Parathyroid adenoma (tissue), 2 donors: Measurements from ENCODE around the gene SURF4.

ENCODE experiments used
- H2AFZ ChIP-seq: fragments of 300-600 bp; sonication (generic); one replicate; pipeline ENCODE4 v1.7.0; 2017; ENCODE audit warnings: antibody characterized with exemption, mild to moderate bottlenecking
- H3K27ac ChIP-seq: fragments of 300-600 bp; sonication (generic); one replicate; pipeline ENCODE4 v1.7.0; 2017
- H3K27me3 ChIP-seq: fragments of 300-600 bp; sonication (generic); one replicate; pipeline ENCODE4 v1.7.0; 2017; ENCODE audit warnings: low read length; ENCODE audit not compliant: control insufficient read depth, insufficient read depth
- H3K36me3 ChIP-seq: fragments of 300-600 bp; sonication (generic); one replicate; pipeline ENCODE4 v1.7.0; 2017; ENCODE audit warnings: low read length; ENCODE audit not compliant: control insufficient read depth, insufficient read depth
- H3K4me1 ChIP-seq: fragments of 300-600 bp; sonication (generic); one replicate; pipeline ENCODE4 v1.7.0; 2017; ENCODE audit warnings: control low read depth
- H3K4me2 ChIP-seq: fragments of 300-600 bp; sonication (generic); one replicate; pipeline ENCODE4 v1.7.0; 2017; ENCODE audit warnings: low read length
- H3K4me3 ChIP-seq: fragments of 300-600 bp; sonication (generic); one replicate; pipeline ENCODE4 v1.7.0; 2017; ENCODE audit warnings: low read depth, low read length
- H3K79me2 ChIP-seq: fragments of 300-600 bp; sonication (generic); one replicate; pipeline ENCODE4 v1.7.0; 2017; ENCODE audit warnings: control low read depth
- H3K9ac ChIP-seq: fragments of 300-600 bp; sonication (generic); one replicate; pipeline ENCODE4 v1.7.0; 2017; ENCODE audit warnings: mild to moderate bottlenecking
- H3K9me3 ChIP-seq: fragments of 300-600 bp; sonication (generic); one replicate; pipeline ENCODE4 v1.7.0; 2017; ENCODE audit warnings: low read length; ENCODE audit not compliant: control insufficient read depth
- TF ChIP-seq, protein P1 (sequence below): fragments of 300-600 bp; sonication (generic); IDR thresholded peaks from one replicate; pipeline ENCODE4 v1.7.0; 2017; ENCODE audit warnings: antibody characterized with exemption, mild to moderate bottlenecking
- donor health status: primary hyperparathyroidism.

SURF4 gene

DNA sequence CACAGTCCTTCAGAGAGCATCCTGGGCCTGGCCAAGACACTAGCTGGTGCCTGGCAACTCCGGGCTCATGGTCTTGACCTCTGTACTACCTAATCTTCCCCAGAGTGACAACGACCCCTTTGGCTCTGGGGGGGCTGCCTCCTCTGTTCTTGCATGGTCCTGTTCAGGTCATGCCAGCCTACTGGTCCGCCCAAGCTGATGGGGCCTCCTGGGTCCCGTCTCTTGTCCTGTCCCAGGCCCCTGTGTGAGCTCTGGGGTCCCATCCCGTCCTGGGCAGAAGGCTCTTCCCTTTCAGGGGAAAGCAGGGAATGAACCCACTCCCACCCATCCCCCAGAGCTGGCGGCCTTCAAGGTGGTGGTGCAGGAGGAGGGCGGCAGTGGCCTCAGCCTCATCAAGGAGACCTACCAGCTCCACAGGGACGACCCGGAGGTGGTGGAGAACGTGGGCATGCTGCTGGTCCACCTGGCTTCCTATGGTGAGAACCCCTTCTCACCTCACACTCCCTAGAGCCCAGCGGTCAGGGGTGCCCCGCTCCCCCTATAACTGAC is 28.7 kb upstream of the SURF4 start:
- Histone ChIP-seq H3K9me3 (no peaks in the 10 kb centered on the region), H3K27me3 (no peaks in the 10 kb centered on the region), H3K4me1 (no peaks in the 10 kb centered on the region), H3K27ac (no peak overlapping the region), H3K4me3 (no peak overlapping the region), H3K79me2 (no peaks in the 10 kb centered on the region), H3K36me3 (no peaks in the 10 kb centered on the region), H3K9ac (no peak overlapping the region), H3K4me2 (no peak overlapping the region), H2AFZ (no peak overlapping the region)
- TF ChIP-seq, protein P1, sequence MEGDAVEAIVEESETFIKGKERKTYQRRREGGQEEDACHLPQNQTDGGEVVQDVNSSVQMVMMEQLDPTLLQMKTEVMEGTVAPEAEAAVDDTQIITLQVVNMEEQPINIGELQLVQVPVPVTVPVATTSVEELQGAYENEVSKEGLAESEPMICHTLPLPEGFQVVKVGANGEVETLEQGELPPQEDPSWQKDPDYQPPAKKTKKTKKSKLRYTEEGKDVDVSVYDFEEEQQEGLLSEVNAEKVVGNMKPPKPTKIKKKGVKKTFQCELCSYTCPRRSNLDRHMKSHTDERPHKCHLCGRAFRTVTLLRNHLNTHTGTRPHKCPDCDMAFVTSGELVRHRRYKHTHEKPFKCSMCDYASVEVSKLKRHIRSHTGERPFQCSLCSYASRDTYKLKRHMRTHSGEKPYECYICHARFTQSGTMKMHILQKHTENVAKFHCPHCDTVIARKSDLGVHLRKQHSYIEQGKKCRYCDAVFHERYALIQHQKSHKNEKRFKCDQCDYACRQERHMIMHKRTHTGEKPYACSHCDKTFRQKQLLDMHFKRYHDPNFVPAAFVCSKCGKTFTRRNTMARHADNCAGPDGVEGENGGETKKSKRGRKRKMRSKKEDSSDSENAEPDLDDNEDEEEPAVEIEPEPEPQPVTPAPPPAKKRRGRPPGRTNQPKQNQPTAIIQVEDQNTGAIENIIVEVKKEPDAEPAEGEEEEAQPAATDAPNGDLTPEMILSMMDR, result no peak

DNA sequence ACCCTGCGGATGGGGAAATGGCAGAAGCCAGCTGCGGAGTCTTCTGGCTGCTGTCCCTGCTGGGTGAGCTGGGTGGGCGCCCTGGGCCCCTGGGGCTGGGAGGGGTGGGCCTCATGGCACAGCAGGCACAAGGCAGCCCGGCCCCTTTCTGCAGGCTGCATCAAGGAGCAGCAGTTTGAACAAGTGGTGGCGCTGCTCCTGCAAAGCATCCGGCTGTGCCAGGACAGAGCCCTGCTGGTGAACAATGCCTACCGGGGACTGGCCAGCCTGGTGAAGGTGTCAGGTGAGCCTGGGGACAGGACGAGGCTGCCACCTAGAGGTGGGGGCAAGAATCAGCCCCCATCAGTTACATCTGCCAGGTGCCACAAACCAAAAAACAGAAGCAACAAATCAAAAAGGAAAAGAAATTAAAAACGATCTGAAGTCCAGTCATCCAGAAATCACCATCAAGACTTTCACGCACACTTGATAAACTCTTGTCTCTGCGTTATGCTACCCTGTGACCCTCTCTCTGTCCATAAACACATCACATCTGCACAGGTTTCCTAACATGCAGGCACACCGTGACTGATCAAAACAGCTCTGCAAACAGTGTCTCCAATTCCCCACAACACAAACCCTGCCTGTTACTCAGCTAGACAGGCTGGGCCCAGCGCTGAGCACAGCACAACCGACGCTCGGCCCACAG is 28.1 kb upstream of the SURF4 start:
- Histone ChIP-seq H3K79me2 (no peaks in the 10 kb centered on the region), H3K4me3 (no peak overlapping the region), H3K4me1 (no peaks in the 10 kb centered on the region), H3K9ac (no peak overlapping the region), H3K9me3 (no peaks in the 10 kb centered on the region), H3K27me3 (no peaks in the 10 kb centered on the region), H2AFZ (no peak overlapping the region), H3K36me3 (no peaks in the 10 kb centered on the region), H3K27ac (no peak overlapping the region), H3K4me2 (no peak overlapping the region)
- TF ChIP-seq, protein P1, result peak; percentile 50

DNA sequence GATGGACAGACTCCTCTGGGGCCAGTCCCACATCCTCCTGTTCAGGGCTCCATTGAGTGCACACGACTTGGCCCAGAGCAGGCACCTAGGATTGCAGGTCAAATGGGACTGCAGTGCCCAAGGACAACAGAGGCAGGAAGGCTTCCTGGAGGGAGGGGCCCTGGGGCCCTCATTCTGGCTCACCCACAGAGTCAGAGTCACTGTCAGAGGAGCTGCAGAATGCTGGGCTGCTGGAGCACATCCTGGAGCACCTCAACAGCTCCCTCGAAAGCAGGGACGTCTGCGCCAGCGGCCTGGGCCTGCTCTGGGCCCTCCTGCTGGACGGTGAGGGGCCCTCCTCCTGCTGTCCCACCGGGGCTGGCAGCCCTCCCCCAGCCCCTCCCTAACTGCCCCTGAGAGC is 26.8 kb upstream of the SURF4 start:
- Histone ChIP-seq H3K9me3 (no peaks in the 10 kb centered on the region), H3K36me3 (no peaks in the 10 kb centered on the region), H3K27ac (no peak overlapping the region), H3K4me3 (no peak overlapping the region), H2AFZ (no peak overlapping the region), H3K79me2 (no peaks in the 10 kb centered on the region), H3K27me3 (no peaks in the 10 kb centered on the region), H3K9ac (no peak overlapping the region), H3K4me2 (no peak overlapping the region), H3K4me1 (no peaks in the 10 kb centered on the region)
- TF ChIP-seq, protein P1, result no peak

DNA sequence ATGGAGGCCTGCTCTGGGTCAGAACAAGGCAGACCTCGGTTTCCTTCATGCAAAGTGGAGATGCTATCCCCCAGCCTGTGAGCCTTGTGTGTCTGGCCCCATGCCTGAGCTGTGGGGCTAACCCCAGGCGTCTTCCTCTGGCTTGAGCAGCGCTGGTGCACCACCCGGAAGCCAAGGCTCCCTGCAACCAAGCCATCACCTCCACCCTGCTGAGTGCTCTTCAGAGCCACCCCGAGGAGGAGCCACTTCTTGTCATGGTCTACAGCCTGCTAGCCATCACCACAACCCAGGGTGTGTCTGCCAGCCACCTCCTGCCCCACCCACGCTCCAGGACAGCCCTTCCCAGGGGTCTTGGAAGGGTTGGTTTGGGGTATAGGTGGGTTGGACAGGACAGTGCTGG is 25.7 kb upstream of the SURF4 start:
- TF ChIP-seq, protein P1, result no peak
- no peak overlapping the region for H2AFZ ChIP-seq
- H3K4me3 ChIP-seq, result no peak overlapping the region
- H3K9ac ChIP-seq, result no peak overlapping the region
- no peaks in the 10 kb centered on the region for H3K36me3 ChIP-seq
- no peaks in the 10 kb centered on the region for H3K79me2 ChIP-seq
- H3K4me1 ChIP-seq, result no peaks in the 10 kb centered on the region
- H3K9me3 ChIP-seq, result no peaks in the 10 kb centered on the region
- H3K27ac ChIP-seq, result no peak overlapping the region
- H3K4me2 ChIP-seq, result no peak overlapping the region
- H3K27me3 ChIP-seq, result no peaks in the 10 kb centered on the region

DNA sequence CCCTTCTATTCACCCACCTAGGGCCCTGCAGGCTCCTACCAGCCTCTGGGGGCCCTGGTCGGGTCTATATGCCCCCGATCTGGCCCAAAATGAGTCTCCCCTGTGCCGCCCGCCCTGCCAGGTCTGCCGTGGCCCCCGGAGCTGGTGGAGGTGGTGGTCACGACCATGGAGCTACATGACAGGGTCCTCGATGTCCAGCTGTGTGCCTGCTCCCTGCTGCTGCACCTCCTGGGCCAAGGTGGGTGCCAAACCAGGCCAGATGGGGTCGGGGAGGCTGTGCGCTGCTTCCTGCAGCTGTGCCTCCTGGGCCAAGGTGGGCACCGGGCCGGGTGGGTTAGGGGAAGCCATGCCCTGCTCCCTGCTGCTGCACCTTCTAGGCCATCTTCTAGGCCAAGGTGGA is 24.4 kb upstream of the SURF4 start:
- H3K36me3 ChIP-seq, result no peaks in the 10 kb centered on the region
- no peak overlapping the region for H3K9ac ChIP-seq
- H3K4me3 ChIP-seq, result no peak overlapping the region
- no peaks in the 10 kb centered on the region for H3K9me3 ChIP-seq
- H3K4me1 ChIP-seq, result no peaks in the 10 kb centered on the region
- no peak overlapping the region for H2AFZ ChIP-seq
- H3K27ac ChIP-seq, result no peak overlapping the region
- H3K79me2 ChIP-seq, result no peaks in the 10 kb centered on the region
- no peak overlapping the region for H3K4me2 ChIP-seq
- TF ChIP-seq, protein P1, result no peak
- no peaks in the 10 kb centered on the region for H3K27me3 ChIP-seq
